IPS-NIHi7 (cell line): ENCODE data around the gene SLIT3.
"Not testable (repeated sequence)": the region's sequence is repeated elsewhere in the genome, so short reads cannot be mapped to it uniquely, and the experiment has no call there.

ENCODE experiments used
- DNase-seq: peaks from one replicate; pipeline ENCODE4 v3.0.0; 2012; ENCODE audit warnings: mixed read lengths; ENCODE audit errors: extremely low spot score

SLIT3 gene

GRCh38 chr5:169142264-169142970, 158.5 kb downstream of the SLIT3 start:
- DNase-seq, result no peak

DNA sequence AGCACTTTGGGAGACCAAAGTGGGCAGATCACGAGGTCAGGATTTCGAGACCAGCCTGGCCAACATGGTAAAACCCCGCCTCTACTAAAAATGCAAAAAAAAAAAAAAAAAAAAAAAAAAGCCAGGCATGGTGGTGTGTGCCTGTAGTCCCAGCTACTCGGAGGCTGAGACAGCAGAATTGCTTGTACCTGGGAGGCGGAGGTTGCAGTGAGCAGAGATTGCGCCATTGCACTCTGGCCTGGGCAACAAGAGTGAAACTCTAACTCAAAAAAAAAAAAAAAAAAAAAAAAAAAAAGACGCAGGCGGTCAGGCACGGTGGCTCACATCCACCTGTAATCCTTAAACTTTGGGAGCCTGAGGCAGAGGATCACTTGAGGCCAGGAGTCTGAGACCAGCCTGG, 160.7 kb downstream of the SLIT3 start:
- DNase-seq, result not testable (repeated sequence)

DNA sequence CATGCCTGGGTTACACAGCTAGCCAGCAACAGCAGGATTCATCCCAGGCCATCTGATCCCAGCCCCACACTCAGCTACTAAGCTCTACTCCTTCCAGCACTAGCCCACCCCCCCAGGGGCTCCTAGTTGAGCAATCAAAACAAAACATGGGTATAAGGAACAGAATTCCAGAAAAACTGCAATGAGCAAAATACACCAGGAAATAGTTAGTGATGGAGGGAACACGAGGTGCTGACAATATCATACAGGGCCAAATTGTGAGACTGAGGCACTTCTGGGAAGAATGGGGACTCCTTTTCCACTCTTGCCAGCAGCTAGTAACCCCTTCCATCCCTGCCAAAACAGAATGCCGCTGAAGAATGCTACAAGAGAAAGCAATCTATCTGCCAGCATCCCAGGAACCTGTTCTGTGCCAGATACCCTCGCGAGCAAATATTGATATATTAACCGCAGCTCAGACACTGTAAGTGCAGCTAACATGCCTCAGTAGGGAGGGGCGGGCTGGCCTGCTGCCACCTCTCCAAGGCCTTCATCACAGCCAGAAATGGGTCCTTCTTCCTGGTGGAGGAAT, 161.4 kb downstream of the SLIT3 start:
- no peak for DNase-seq

DNA sequence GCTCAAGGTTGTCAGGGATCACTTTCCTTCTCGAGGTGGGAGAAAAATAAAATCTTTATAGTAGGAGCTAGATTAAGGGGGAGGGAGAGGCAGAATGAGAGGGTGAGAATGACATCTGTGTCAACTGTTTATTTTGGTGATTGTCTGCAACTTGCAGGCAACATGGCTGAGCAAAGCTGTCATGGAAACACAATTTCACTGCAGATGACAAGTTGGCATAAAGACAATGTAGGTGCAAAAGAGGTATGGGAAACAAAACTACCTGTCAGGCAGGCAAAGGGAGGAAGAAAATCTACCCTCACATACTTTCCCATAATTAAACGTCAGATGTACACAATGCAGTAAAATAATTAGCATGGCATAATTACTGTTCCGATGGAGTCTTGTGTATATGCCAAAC, 167.4 kb downstream of the SLIT3 start:
- no peak for DNase-seq

DNA sequence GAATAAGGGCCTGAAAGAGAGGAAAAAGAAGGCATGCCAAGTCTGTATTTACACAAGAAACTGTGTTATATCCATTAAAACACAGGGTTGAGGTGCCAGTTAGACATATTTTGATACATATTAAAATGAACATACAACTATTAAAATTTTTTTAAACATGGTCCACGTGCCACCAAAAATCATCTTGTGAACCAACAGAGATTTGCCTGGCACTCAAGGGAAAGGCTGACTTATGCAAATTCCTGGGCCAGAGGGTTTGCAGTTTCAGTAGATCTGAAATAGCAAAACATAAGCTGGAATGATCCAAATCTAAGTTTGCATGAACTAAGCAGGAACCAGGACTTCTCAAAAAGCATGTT, 168.7 kb downstream of the SLIT3 start:
- DNase-seq, result no peak

- no peak for DNase-seq
Measured at GRCh38 chr5:169131616-169132301, 169.2 kb downstream of the SLIT3 start.

GRCh38 chr5:169128679-169129078, 172.3 kb downstream of the SLIT3 start:
- DNase-seq, result no peak

GRCh38 chr5:169127431-169127830, 173.5 kb downstream of the SLIT3 start:
- DNase-seq, result no peak

DNA sequence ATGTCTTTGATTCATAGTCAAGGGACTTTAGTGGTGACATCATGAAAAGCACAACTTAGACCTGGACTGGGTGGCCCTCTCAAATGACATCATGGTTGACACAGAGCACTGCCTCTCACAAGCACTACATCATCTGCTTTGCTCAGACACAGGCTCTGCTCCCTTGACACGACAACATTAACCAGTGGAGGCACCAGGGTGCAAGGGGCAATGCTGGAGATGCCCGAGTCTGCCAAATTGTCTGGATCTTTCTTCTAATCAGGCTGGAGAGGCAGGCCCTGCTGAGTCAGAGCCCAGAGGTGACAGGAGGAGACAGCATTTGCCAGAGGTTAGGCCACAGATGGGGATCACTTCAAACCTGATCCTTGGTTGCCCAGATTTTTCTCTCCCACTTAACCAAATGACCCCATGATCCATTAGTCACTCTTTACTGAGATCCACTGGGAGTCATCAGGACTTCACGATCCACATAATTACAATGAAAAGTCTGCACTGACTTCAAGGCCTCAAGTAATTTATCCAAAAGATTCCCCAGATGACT, 174.4 kb downstream of the SLIT3 start:
- no peak for DNase-seq

DNA sequence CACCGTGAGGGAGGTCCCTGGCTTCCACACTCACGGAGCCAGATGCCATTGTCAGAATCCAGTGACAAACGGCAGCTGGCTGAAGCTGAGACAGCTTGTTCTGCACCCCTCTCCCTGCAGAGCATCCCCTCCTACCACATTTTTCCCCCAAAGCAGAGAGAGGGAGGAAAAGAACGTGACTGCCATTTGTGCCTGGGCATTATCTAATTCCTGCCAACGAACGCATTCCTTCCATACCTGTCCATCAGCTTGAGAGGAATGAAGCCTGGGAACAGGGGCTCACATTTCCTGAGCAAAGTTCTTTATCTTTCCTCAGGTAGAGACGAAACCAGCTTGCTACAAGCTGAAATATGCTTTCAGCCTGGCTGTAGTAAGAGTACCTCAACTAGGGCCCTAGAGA, 175.4 kb downstream of the SLIT3 start:
- no peak for DNase-seq

- no peak for DNase-seq
Measured at GRCh38 chr5:169122951-169123350, 178.0 kb downstream of the SLIT3 start.

DNA sequence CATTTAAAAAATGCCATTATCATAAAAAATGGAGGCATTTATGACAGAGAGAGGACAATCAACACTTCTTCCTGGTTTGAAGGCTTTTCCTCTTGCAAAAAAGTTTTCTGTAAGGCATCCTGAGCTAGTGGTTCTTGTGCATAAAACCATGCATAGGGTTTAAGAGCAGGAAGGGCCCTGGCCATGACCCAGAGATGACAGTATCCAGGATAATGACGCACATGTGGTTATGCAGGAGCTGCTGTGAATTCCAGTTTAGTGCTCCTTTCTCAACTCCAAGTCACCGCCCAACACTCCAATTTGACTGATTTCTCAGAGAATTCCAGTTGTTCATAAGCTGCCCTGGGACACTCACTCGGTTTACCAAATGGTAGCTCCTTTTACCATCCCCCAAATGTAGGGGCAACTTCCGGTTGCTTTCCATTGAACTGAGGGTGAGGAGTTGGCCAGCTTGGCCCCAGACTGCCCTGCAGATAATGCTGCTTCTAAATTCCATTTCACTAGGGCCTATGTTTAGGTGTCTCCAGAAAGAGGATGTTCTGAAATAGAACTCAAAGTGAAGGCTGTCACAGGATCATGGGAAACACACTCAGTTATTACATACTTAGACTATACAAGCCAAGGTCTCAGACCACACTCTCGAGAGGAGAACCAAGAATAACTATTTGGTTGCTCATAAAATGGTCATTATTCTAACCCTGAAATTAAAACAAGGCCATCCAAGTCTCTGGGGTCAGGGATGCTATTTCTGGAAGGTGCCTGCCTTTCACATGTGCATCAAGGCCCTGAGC, 179.1 kb downstream of the SLIT3 start:
- DNase-seq, result no peak

DNA sequence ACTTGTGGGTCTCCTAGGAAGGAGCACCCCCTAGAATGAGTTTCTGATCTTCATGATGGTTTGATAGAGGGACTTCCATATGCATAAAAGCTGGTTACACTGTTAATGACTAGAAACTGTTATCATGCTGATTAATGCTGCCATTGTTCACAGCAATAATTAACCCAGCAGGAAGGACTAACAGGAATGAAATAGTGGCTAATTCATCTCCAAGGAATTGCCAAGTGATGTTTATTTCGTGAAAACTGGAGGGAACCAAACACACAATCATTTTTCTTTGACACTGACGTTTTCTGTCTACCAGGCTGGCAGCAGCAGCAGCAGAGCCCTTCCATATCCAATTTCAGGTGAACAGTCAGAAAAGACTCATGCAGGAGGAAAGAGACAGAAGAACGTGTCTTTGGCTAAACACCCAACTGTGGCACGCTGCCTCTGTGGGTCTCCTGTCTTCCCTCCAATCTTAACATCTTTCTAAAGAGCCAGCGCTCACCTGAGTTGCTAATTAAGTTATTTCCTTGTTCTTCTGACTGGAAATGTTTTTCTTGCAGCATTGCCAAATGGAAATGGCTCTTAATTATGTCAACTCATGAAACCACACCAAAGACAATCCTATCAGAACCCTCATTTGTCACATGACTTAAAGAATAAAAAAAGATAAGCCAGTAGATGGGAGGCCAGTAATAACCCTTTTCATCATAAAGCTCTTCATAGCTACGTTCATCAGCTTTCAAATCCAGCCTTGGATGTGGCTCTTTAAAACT, 181.5 kb downstream of the SLIT3 start:
- DNase-seq, result no peak

- DNase-seq, result peak; percentile 86
Measured at GRCh38 chr5:169116961-169117461, 183.9 kb downstream of the SLIT3 start.

- DNase-seq, result no peak
Measured at GRCh38 chr5:169115461-169116124, 185.3 kb downstream of the SLIT3 start.

GRCh38 chr5:169114466-169115065, 186.4 kb downstream of the SLIT3 start:
- no peak for DNase-seq

- no peak for DNase-seq
Measured at GRCh38 chr5:169112016-169112415, 188.9 kb downstream of the SLIT3 start.

DNA sequence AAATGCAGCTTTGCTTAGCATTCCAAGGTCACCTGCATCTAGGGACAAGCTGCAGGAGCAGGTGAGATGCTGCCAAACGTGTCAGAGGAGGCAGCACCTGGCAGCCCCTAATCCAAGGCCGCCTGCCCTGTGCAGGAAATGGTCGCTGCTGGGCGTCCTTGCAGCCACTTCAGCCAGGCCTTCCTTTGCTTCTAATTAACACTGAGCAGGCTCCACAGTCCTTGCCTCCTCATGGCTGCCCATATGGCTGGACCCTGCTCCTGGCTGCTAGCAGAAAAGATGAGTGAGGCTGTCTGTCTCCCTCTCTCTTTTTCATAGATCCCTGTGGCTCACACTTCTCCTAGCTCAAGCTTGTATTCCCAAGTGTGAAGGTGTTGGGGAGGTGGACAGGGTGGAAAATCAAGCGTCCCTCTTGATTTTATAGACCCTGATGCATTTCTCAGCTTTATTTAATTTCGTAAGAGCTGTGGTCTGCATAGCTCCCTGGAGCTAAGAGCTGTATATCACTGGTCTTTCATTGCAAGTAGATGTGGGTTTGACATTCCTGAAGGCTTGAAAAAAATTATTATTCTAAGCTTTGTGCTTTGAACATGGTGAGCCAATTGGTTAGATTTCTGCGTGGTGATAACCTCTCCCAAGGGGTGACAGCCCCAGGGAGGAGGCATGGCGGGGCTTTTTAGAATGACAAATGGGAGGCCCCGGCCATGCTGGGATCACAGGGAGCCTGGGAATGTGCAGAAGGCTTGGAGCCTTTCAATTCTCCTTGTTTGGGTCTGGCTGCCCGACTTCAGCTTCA, 193.8 kb downstream of the SLIT3 start:
- no peak for DNase-seq

- not testable (repeated sequence) for DNase-seq
Measured at GRCh38 chr5:169105582-169105981, 195.4 kb downstream of the SLIT3 start.
